GM19023 (cell line): ENCODE results near the gene SLC27A2.
"Not testable (repeated sequence)": the region's sequence is repeated elsewhere in the genome, so short reads cannot be mapped to it uniquely, and the experiment has no call there.

Experiments
- ATAC-seq: cut with Tn5 transposase; IDR thresholded peaks from one replicate; pipeline ENCODE4 v1.9.1; 2021; ENCODE audit warnings: mild to moderate bottlenecking, moderate library complexity; ENCODE audit not compliant: unreplicated experiment

The SLC27A2 gene

GRCh38 chr15:50188793-50189192 is 6.8 kb downstream of the SLC27A2 start:
- ATAC-seq = not testable (repeated sequence)

DNA sequence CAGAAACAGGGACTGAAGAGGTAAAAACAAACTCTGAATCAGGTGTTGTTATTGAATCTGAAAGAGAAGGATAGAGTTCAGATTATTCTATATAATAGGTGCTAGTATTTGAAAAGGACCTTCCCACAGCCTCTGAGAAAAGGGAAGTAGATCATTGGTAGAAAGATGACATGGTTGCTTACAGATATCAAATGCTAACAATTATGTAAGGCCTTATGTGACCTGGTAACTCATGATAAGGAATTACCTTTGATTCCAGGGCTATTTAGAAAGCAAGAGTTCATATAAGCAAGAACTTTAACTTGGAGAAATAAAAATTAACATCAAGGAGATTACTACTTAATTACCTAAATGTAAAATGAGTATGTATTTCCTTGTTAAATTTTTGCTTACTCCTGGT is 7.6 kb downstream of the SLC27A2 start:
- no peak for ATAC-seq

- no peak for ATAC-seq
These were observed 8.2 kb downstream of the SLC27A2 start for GRCh38 chr15:50190166-50190570.

DNA sequence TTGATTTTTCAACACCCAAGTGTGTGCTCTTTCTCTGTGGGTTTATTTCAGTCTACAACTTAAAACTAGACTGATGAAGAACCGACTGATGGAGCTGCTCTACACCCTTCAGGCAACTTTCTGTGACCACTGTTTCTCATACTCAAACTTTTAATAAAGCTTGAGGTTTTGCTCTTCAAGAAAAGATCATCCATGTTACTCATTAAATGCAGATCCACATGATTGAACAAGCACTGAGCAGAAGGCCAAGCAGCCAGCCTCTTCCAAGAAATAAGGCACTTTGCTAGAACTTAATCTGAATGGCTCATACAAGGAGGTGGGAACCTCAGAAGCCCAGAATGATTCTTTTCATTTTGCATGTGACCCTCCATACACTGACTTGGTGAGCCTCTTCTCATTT is 8.7 kb downstream of the SLC27A2 start:
- no peak for ATAC-seq

GRCh38 chr15:50192164-50192563 is 10.2 kb downstream of the SLC27A2 start:
- no peak for ATAC-seq

- no peak for ATAC-seq
These were observed 11.1 kb downstream of the SLC27A2 start for GRCh38 chr15:50192926-50193620.

DNA sequence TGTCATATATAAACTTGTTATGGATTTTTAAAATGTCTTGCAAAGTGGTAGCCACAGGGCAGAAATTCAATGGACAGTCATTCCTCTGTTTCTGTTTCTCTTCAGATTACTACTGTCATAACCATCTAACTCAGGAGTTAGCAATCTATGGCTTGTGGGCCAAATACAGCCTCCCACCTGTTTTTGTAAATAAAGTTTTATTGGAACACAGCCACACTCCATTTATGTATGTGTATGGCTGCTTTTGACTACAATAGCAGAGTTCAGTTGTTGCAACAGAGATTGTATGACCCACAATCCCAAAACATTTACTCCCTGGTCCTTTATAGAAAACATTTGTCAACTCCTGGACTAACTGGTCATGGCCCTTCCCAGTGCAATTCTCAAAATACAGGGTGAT is 20.0 kb downstream of the SLC27A2 start:
- ATAC-seq = no peak

DNA sequence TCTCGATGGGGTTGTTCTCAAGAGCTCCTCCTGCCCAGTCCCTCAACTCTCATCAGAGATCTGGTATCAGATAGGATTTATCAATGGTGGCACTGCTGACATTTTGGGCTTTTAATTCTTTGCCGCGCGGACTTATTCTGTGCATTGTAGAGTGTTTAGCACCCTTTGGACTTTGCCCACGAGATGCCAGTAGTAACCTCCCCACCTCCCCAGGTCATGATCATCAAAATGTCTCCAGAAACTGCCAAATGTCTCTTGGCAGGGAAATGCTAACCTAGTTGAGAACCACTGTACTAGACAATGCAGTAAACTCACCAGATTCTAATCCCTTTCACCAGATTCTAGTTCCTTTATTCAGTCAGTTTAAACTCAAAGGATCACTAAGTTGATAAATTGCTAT is 24.0 kb downstream of the SLC27A2 start:
- ATAC-seq = no peak

- ATAC-seq = no peak
These were observed 27.8 kb downstream of the SLC27A2 start for GRCh38 chr15:50209809-50210208.

GRCh38 chr15:50210462-50211157 is 28.6 kb downstream of the SLC27A2 start:
- ATAC-seq = no peak

DNA sequence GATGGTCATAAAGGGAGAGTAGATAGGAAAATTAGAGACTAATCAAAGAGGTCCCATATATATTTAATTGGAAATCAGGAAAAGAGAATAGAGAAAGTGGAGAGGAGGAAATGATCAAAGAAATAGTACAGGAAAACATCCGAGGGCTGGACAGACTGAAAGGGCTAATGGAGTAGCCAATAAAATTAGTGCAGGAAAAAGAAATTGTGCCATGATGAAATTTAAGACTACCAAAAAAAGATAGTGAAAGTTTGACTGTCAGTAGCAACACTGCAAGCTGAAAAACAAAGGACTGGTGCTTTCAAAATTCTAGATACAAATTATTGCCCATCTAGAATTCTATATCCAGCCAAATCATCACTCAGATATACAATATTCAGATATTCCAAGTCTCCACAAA is 36.3 kb downstream of the SLC27A2 start:
- ATAC-seq = no peak

DNA sequence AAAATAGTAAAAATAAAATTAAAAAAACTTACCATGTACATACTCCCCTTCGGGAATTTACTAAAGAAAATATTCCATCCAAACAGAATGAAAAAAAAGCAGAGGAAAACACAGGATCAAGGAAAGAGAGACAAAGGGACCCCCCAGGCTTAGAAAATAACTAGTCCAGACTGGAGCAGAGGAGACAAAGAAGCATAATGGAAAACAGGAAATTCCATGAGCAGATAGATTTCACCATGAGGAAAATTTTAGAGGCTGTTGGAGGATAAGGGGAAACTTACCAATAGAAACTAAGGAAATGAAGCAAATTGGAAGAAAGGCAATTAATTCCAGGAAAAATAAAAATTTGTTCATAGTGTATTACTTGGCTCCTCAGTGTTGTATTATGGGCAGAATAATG is 36.7 kb downstream of the SLC27A2 start:
- ATAC-seq = no peak

DNA sequence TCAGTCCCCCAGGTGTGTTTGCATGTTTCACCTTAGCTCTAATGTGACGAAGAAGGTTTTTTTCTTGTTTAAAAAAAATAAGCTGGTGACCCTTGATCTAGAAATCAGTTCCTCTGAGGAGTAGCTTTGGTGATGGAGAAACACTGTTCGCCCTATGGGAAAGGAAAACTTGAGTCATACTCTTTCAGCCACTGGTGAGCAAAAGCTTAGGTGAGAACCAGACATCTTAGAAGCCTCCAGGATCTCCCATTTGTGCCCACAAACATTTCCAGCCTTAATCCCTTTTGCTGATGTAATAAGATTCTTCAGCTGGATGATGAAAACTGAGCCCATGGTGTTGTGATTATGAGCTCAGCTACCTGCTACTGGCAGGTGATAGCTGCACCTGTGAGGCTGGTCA is 37.8 kb downstream of the SLC27A2 start:
- ATAC-seq = no peak

DNA sequence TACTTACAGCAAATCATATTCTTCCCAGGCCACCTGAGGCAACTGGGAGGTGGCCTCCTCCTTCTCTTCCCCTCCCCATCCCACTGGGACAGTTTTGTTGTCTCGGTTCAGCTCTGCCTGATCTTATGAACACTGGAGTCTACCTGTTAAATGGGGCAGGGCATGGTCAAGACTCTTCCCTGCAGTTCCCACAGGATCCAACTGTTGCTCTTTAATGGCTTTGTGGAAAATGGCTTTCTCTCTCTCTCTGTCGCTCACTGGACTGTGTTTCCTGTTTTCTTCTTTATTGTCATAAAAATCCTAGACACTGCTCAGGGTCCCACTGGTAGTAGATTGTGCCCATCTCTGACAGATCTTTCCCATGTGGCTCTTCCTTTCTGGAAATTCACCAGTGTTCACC is 40.2 kb downstream of the SLC27A2 start:
- no peak for ATAC-seq

DNA sequence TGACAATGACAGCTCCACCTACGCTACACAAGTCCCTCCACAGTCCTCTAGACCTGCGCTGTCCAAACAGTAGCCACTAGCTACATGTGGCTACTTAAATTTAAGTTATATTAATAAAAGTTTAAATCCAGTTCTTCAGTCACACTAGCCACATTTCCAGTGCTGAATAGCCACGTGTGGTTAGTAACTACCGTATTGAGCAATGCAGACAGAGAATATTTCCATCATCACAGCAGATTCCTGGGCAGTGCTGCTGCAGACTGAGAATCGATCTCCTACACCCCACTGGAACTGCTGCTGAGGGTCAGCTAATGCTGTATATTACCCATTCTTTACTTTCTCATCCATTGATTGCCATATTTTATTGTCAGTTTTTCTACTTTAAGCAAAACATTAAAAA is 42.6 kb downstream of the SLC27A2 start:
- ATAC-seq = no peak

DNA sequence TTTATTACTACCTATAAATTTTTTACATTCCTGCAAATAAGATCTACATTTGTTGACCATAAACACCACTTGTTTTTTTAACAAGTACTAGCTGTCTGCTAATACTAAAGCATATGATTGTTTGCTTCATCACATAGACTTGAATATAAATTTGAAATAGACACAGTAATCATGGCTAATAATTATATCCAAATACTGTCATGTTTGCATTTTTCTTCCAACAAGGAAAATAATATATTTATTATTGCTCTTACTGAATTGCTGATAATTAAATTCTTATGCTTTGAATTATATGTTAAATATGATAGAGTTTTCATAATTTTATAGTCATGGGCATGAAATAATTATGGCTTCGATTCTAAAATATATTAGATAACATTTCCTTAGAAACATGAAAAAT is 43.1 kb downstream of the SLC27A2 start:
- ATAC-seq = no peak

- no peak for ATAC-seq
These were observed 43.9 kb downstream of the SLC27A2 start for GRCh38 chr15:50225938-50226337.

GRCh38 chr15:50227076-50227475 is 45.1 kb downstream of the SLC27A2 start:
- ATAC-seq = no peak

DNA sequence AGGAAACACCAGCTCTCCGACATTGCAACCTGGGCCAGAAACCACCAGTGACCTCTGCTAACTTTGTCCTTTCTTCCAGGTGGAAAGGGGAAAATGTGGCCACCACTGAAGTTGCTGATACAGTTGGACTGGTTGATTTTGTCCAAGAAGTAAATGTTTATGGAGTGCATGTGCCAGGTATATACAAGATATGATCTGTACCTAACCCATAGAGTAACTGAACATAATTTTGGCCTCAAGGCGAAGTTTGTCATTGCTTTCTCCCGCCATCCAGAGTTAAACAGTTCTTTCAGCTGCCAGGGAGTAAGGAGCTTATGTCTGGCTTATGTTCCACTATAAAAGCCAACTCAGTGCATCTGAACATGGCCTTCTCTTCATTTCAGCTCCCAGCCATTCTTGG is 46.9 kb downstream of the SLC27A2 start:
- ATAC-seq = no peak

- ATAC-seq = no peak
These were observed 47.3 kb downstream of the SLC27A2 start for GRCh38 chr15:50229336-50229735.

DNA sequence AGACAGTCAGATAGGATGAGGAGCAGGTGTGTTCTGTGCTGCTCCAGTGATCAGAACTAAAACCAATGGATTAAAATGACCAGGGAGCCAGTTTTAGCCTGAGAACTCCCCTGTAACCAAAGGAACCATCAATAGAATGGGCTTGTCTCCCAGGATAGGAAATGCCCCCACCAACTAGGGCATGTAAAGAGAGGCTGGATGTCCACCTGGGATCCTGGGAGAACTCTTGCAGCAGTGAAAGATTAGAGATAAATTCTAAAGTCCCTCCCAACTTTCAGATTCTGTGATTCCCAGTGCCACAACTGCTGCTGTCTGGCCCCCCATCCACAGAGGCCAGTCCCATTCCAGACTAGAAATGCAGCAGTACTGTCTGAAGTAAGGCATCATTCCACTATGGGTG is 49.8 kb downstream of the SLC27A2 start:
- ATAC-seq = no peak

DNA sequence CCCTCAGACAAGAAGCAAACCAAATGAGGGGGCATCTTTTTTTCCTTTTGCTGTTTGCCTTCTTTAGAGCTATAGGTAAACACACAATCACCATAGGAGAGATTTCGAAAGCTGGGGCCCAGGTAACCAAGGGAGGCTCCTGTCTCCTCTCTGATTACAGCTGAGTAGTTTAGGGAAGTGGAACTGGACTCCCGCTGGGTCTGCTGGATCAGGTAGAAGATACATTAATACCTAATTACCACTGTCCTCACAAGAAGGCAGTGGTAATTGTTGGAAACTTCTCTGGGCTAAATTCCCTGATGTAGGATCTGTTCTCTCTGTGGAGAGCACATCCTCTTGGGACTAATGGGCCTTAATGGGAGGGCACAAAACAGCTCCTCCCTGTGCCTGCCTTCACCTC is 50.8 kb downstream of the SLC27A2 start:
- ATAC-seq = no peak
